SK-N-SH treated with all-trans-retinoic acid at 6 μM for 48 hours (cell line): ENCODE results near the gene GARIN1A.

Experiments used
- ARNTL ChIP-seq: fragments of 450-650 bp; formaldehyde crosslinking; IDR thresholded peaks from 2 replicates; pipeline ENCODE4 v1.5.0; 2020; ENCODE audit warnings: low read depth, mild to moderate bottlenecking, moderate library complexity, borderline replicate concordance
- BACH2 ChIP-seq: fragments of 250-450 bp; sonication (Bioruptor Pico); IDR thresholded peaks from 2 replicates; pipeline ENCODE4 v1.9.0; 2021; ENCODE audit warnings: mild to moderate bottlenecking, borderline replicate concordance
- PPARA ChIP-seq: fragments of 250-450 bp; sonication (Bioruptor Pico); IDR thresholded peaks from 2 replicates; pipeline ENCODE4 v1.5.0; 2020; ENCODE audit warnings: mild to moderate bottlenecking, borderline replicate concordance
- RARB ChIP-seq: fragments of 250-450 bp; sonication (Bioruptor Pico); IDR thresholded peaks from 2 replicates; pipeline ENCODE4 v1.8.0; 2021; ENCODE audit warnings: mild to moderate bottlenecking, moderate library complexity
- TCF4 ChIP-seq: fragments of 250-450 bp; sonication (Bioruptor Pico); IDR thresholded peaks from 2 replicates; pipeline ENCODE4 v1.8.0; 2021; ENCODE audit warnings: mild to moderate bottlenecking, moderate library complexity, borderline replicate concordance
- ZC3H10 ChIP-seq: fragments of 250-450 bp; sonication (Bioruptor Pico); IDR thresholded peaks from 2 replicates; pipeline ENCODE4 v1.5.1; 2021; ENCODE audit warnings: mild to moderate bottlenecking, moderate library complexity
- ZFP3 ChIP-seq: fragments of 250-450 bp; sonication (Bioruptor Pico); IDR thresholded peaks from 2 replicates; pipeline ENCODE4 v1.5.0; 2020; ENCODE audit warnings: mild to moderate bottlenecking, moderate library complexity
- ZFP30 ChIP-seq: fragments of 450-650 bp; formaldehyde crosslinking; IDR thresholded peaks from 2 replicates; pipeline ENCODE4 v1.5.0; 2022; ENCODE audit warnings: mild to moderate bottlenecking, moderate library complexity
- ZNF70 ChIP-seq: fragments of 450-650 bp; formaldehyde crosslinking; IDR thresholded peaks from 2 replicates; pipeline ENCODE4 v1.5.0; 2020; ENCODE audit warnings: mild to moderate bottlenecking, moderate library complexity
- ZNF8 ChIP-seq: fragments of 450-650 bp; formaldehyde crosslinking; IDR thresholded peaks from 2 replicates; pipeline ENCODE4 v1.5.0; 2020; ENCODE audit warnings: mild to moderate bottlenecking, moderate library complexity
- TF ChIP-seq, protein P1 (sequence below): fragments of 250-450 bp; sonication (Bioruptor Pico); IDR thresholded peaks from 2 replicates; pipeline ENCODE4 v1.8.0; 2020; ENCODE audit warnings: mild to moderate bottlenecking, moderate library complexity, borderline replicate concordance
- TF ChIP-seq, protein P2 (sequence below): fragments of 250-450 bp; sonication (Bioruptor Pico); IDR thresholded peaks from 2 replicates; pipeline ENCODE4 v1.5.1; 2021; ENCODE audit warnings: mild to moderate bottlenecking, moderate library complexity

DNA sequence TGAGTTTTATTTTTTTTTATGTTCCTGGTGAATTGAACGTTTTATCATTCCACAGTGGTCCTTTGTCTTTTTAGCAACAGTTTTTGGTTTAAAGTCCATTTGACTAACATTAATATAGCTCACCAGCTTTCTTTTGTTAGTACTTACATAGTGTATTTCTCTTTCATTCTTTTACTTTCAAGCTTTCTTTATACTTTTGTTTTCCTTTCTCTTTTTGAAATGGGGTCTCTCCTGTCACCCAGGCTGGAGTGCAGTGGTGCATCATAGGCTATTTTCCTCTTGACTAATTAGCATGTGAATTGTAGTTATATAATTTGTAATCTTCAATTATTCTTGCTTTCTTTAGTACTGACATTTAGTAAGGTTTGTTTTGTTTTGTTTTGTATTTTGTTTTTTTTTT is 27.8 kb downstream of the GARIN1A start:
- TF ChIP-seq, protein P1, sequence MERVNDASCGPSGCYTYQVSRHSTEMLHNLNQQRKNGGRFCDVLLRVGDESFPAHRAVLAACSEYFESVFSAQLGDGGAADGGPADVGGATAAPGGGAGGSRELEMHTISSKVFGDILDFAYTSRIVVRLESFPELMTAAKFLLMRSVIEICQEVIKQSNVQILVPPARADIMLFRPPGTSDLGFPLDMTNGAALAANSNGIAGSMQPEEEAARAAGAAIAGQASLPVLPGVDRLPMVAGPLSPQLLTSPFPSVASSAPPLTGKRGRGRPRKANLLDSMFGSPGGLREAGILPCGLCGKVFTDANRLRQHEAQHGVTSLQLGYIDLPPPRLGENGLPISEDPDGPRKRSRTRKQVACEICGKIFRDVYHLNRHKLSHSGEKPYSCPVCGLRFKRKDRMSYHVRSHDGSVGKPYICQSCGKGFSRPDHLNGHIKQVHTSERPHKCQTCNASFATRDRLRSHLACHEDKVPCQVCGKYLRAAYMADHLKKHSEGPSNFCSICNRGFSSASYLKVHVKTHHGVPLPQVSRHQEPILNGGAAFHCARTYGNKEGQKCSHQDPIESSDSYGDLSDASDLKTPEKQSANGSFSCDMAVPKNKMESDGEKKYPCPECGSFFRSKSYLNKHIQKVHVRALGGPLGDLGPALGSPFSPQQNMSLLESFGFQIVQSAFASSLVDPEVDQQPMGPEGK (CRISPR knock-in tag), result no peak
- TF ChIP-seq, protein P2, sequence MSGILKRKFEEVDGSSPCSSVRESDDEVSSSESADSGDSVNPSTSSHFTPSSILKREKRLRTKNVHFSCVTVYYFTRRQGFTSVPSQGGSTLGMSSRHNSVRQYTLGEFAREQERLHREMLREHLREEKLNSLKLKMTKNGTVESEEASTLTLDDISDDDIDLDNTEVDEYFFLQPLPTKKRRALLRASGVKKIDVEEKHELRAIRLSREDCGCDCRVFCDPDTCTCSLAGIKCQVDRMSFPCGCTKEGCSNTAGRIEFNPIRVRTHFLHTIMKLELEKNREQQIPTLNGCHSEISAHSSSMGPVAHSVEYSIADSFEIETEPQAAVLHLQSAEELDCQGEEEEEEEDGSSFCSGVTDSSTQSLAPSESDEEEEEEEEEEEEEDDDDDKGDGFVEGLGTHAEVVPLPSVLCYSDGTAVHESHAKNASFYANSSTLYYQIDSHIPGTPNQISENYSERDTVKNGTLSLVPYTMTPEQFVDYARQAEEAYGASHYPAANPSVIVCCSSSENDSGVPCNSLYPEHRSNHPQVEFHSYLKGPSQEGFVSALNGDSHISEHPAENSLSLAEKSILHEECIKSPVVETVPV (CRISPR knock-in tag), result no peak
- TF ChIP-seq ZFP30 (CRISPR knock-in tag) (no peak), ARNTL (CRISPR knock-in tag) (no peak), ZNF8 (CRISPR knock-in tag) (no peak), TCF4 (CRISPR knock-in tag) (no peak), ZC3H10 (CRISPR knock-in tag) (no peak), RARB (no peak), ZNF70 (CRISPR knock-in tag) (no peak), ZFP3 (CRISPR knock-in tag) (no peak), BACH2 (no peak), PPARA (no peak)
